HG03064 (cell line): ENCODE results near the gene MAP1LC3C.
"Not testable (repeated sequence)": the region's sequence is repeated elsewhere in the genome, so short reads cannot be mapped to it uniquely, and the experiment has no call there.

Experiments used
- ATAC-seq: cut with Tn5 transposase; IDR thresholded peaks from one replicate; pipeline ENCODE4 v1.9.1; 2021; ENCODE audit warnings: low read depth; ENCODE audit not compliant: unreplicated experiment

Gene MAP1LC3C

GRCh38 chr1:241994171-241994570 lies 4.7 kb downstream of the MAP1LC3C start:
- no peak for ATAC-seq

GRCh38 chr1:241992734-241993133 lies 6.2 kb downstream of the MAP1LC3C start:
- ATAC-seq, result no peak

DNA sequence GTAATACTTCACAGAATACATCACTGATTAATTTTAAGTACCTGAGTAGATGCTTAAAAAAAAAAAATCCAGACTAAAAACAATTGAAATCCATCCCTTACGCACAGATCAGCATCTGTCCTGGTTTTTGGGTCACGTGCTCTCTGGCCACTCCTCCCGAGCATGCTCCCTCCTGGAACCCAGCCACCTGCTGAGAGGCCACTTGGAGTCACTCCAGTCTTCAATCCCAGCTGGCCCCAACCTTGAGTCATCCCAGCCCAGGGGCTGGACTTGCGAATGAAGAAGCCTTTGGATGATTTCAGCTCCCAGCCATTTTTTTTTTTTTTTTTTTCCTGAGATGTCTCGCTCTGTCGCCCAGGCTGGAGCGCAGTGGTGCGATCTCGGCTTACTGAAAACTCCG lies 8.9 kb downstream of the MAP1LC3C start:
- ATAC-seq, result no peak

DNA sequence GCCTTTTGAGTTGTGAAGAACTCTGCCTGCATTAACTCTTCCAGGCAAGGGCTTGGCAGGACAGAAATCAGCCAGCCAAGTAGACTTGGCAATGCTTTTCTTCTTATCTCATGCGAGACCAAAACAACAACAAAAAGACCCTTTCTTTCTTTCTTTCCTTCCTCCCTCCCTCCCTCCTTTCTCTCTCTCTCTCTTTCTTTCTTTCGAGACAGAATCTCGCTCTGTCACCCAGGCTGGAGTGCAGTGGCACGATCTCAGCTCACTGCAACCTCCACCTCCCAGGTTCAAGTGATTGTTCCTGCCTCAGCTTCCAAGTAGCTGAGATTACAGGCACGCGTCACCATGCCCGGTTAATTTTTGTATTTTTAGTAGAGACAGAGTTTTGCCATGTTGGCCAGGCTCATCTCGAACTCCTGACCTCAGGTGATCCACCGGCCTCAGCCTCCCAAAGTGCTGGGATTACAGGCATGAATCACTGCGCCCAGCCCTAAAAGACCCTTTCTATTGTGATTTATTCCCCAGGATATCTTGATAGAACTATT lies 10.4 kb downstream of the MAP1LC3C start:
- not testable (repeated sequence) for ATAC-seq

DNA sequence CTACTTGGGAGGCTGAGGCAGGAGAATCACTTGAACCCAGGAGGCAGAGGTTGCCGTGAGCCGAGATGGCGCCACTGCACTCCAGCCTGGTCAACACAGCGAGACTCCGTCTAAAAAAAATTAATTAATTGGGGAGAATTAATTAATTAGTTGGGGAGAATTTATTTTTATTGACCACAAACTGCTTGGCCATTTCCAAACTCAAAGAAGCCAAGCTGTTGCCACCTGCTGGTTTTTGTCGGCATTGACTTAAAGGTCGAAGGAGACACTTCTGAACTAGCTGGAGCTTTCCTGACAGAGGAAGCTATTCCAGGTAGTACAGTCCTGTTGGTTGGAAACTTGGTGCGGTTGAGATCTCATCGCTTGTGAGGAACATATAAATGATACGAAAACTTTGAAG lies 13.1 kb downstream of the MAP1LC3C start:
- ATAC-seq, result no peak

- ATAC-seq, result no peak
These were observed 19.0 kb downstream of the MAP1LC3C start for GRCh38 chr1:241979926-241980325.

DNA sequence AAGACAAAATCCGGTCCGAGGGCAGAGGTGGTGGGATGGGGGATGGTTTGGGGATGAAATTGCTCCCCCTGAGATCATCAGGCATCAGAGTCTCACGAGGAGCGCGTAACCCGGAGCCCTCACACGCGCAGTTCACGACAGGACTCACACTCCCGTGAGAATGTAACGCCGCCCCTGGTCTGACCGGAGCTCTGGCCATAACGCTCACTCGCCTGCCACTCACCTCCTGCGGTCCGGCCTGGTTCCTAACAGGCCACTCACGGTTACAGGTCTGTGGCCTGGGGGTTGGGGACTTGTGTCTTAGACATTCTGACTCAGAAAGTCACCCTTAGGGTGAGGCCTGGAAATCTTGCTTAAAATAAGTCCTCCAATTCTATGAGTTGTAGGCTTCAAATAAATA lies 19.8 kb downstream of the MAP1LC3C start:
- ATAC-seq, result no peak

DNA sequence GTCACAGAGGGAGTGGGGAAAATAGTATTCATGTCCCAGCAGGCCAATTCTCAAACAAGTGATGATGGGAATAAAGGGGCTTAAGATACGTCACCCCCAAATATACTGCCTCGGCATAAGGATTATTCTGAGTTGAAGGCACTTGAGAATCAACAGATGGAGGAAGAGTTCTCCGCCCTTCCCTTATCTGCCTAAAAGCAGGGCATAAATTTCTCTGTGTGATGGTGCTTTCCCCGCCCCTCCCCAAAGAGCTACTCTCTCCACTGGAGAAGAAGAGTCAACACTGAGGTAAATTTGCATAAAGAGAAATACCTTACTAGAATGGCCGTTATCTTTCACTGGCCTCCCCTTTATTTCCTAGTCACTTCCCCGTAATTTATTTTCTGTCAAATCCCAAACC lies 22.7 kb downstream of the MAP1LC3C start:
- no peak for ATAC-seq

GRCh38 chr1:241972703-241973369 lies 26.1 kb downstream of the MAP1LC3C start:
- ATAC-seq, result no peak

GRCh38 chr1:241968611-241969010 lies 30.3 kb downstream of the MAP1LC3C start:
- ATAC-seq, result no peak

- no peak for ATAC-seq
These were observed 34.2 kb downstream of the MAP1LC3C start for GRCh38 chr1:241964550-241965282.

DNA sequence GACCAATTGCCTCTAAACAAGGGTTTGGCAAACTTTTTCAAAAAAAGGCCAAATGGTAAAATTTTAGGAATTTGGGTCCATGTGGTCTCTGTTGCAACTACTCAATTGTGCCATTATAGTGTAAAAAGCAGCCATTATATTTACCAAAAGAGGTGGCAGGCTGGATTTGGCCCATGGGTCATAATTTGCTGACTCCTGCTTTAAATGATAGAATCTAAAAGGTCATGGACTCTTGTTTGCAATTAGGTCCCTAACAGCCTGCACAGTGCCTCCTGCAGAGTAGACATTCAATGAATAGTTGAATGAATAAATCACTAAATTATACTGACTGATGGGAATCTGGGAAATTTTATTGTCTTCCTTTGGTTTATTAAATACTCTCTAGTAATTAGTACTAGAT lies 35.2 kb downstream of the MAP1LC3C start:
- ATAC-seq, result no peak

DNA sequence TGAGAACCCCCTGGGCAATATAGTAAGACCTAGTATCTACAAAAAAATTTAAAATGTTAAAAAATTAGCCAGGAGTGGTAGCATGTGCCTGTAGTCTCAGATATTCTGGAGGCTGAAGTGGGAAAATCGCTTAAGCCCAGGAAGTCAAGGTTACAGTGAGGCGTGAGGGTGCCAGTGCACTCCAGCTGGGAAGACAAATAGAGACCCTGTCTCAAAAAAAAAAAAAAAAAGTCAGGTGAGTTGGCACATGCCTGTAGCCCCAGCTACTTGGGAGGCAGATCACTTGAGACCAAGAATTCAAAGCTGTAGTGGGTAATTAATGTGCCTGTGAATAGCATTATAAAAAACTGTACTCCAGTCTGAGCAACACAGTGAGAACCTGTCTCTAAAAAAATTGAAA lies 36.7 kb downstream of the MAP1LC3C start:
- no peak for ATAC-seq

DNA sequence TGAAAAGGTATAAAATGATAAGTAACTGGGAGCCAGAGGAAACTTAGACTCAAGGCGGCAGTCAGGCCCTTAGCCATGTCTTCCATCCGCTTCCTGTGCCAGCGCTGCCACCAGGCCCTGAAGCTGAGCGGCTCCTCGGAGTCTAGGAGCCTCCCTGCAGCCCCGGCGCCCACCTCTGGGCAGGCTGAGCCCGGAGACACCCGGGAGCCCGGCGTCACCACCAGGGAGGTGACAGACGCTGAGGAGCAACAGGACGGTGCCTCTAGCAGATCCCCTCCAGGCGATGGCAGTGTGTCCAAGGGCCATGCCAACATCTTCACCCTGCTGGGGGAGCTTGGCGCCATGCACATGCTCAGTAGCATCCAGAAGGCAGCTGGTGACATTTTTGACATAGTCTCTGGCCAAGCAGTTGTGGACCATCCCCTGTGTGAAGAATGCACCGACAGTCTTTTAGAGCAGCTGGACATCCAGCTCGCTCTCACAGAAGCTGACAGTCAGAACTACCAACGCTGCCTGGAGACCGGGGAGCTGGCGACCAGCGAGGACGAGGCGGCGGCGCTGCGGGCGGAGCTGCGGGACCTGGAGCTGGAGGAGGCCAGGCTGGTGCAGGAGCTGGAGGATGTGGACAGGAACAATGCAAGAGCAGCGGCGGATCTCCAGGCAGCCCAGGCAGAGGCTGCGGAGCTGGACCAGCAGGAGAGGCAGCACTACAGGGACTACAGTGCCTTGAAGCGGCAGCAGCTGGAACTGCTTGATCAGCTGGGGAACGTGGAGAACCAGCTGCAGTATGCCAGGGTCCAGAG lies 41.0 kb downstream of the MAP1LC3C start, which contains the start of gene BECN2:
Gene BECN2 (plus strand): TSS at position 76 of the 803 bp plus-strand sequence. CDS start 0 bp downstream, at position 76.
- ATAC-seq, result no peak

DNA sequence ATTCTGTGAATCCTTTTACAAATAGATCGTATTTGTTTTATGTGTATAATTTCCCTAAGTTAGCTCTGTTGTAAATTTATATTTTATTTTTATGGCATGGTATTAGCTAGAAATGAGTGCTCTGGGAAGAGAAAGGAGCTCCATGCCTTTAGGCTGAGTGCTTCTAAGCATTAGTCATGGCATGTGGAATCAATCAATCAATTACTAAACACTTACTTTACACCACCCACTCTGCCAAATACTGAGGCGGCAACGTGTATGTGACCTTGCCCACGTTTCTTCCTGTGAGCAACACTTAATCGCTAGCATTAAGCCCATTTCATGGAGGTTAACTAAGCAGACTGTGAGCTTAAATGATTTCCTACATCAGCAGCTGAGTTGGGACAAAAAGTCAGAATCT lies 48.5 kb downstream of the MAP1LC3C start:
- ATAC-seq, result no peak

DNA sequence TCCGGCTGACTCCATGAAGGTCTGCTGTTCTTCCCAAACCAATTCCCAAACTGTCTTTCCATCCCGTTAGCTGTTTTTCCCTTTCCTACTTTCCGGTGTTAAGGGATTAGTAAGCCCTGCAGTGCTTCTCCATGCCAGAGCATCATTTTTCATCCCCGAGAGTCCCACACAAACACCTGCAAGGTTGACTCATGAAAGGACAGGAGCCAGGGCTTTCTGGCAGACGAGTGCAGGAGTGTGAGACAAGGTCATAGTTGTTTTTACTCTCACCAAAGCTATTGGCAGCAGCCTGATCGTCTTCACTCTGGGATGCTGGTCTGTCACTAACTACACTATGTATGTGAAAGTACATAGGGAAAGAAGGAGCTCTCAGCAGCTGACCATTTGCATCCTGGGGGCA lies 51.5 kb downstream of the MAP1LC3C start:
- no peak for ATAC-seq
